ENCODE results near the gene ACP1.
"Not testable (repeated sequence)": the region's sequence is repeated elsewhere in the genome, so short reads cannot be mapped to it uniquely, and the experiment has no call there.

The ACP1 gene

GRCh38 chr2:314561-315336 is 50.0 kb downstream of the ACP1 start:
- DNase-seq: no peak

DNA sequence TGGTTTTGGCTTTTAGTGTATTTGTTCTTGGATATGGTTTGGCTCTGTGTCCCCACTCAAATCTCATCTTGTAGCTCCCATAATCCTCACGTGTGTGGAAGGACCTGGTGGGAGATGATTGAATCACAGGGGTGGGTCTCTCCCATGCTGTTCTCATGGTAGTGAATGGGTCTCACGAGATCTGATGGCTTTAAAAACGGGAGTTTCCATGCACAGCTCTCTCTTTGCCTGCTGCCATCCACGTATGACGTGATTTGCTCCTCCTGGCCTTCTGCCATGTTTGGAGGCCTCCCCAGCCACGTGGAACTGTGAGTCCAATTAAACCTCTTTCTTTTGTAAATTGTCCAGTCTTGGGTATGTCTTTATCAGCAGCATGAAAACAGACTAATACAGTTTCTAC is 51.2 kb downstream of the ACP1 start:
- not testable (repeated sequence) for DNase-seq

DNA sequence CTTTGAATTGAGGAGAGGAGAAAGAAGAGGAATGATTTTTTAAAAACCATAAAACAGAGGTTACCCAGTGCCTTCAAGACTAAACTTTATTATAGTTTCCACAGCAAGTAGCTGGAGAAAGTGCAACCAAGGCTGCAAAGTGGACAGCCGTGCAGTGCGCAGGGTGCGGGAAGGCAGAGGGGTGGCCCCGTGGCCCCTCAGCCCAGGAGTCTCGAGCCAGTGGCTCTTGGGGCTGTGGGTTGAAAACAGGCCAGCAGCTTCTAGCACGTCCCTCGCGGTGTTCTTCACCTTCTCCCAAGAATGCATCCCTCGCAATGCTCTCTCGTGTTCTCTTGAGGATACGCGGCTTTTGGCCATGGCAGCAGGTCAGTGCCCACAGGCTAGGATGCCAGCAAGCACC is 51.6 kb downstream of the ACP1 start:
- DNase-seq: no peak

GRCh38 chr2:317501-318424 is 53.0 kb downstream of the ACP1 start:
- no peak for DNase-seq

GRCh38 chr2:319059-319600 is 54.4 kb downstream of the ACP1 start:
- no peak for DNase-seq

DNA sequence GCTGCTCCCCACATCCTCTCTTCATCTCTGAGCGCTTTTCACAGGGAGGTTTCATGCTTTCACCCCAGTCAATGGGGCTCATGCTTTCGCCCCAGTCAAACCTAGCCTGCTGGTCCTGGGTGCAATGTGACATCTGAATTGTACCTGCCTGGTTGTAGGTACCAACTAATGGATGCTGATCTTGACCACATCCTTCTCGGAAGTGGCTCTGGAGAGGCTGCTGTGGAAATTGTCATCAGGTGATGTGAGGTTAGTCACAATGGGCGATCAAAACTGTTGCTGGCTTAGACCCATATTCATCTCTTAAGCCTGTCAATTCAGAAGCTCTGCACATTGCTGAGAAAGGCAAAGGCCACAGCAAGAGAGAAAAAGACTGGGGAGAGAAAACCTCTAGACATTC is 55.8 kb downstream of the ACP1 start:
- no peak for DNase-seq

DNA sequence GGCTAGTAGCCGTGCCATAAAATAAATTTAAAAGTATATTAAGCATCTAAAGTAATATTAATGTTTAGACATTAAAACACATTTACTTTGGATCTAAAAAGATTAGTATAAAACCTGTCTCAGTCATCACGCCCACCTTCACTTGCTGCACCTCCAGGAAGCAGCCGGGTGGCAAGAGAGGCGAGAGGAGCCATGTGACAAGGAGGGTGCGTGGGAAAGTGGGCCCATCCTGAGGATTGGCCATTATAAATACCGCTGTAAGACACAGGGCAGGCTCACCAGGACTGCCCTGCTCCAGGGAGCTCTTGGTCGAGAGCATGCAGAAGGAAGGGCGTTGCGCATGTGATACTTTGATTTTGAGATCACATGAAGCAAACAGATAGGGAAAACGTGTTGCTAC is 57.6 kb downstream of the ACP1 start:
- no peak for DNase-seq

GRCh38 chr2:323035-323434 is 58.3 kb downstream of the ACP1 start:
- DNase-seq: no peak

Data from kidney glomerular epithelial cell (primary cell).